GM23248 (cell line): Measurements from ENCODE around the gene OGFOD2. TPM values are rescaled to one million over a fixed set of nuclear protein-coding genes. Genes with fewer than 3 reads are reported as not detected.

Experiments used
- DNase-seq: peaks from one replicate; pipeline ENCODE4 v3.0.0-alpha.2; 2015
- H2AFZ ChIP-seq: fragments of 200-600 bp; sonication (generic); 2 replicates; pipeline ENCODE4 v1.6.1; 2016; ENCODE audit warnings: antibody characterized with exemption
- H3F3A ChIP-seq: fragments of 200-600 bp; sonication (generic); 2 replicates; pipeline ENCODE4 v1.6.1; 2016; ENCODE audit warnings: mild to moderate bottlenecking, antibody characterized with exemption, mixed run types; ENCODE audit not compliant: insufficient read depth
- H3K27ac ChIP-seq: fragments of 200-600 bp; sonication (generic); 2 replicates; pipeline ENCODE4 v1.5.1; 2016; ENCODE audit warnings: mild to moderate bottlenecking
- H3K27me3 ChIP-seq: fragments of 200-600 bp; sonication (generic); replicated peaks from 2 replicates; pipeline ENCODE4 v1.6.1; 2016; ENCODE audit warnings: mild to moderate bottlenecking; ENCODE audit not compliant: insufficient read depth
- H3K36me3 ChIP-seq: fragments of 200-600 bp; sonication (generic); 2 replicates; pipeline ENCODE4 v1.6.1; 2016; ENCODE audit warnings: low read depth, mild to moderate bottlenecking
- H3K4me1 ChIP-seq: fragments of 200-600 bp; sonication (generic); 2 replicates; pipeline ENCODE4 v1.6.1; 2016; ENCODE audit warnings: mild to moderate bottlenecking; ENCODE audit not compliant: insufficient read depth
- H3K4me2 ChIP-seq: fragments of 200-600 bp; sonication (generic); one replicate; pipeline ENCODE4 v1.6.1; 2016; ENCODE audit warnings: mild to moderate bottlenecking; ENCODE audit not compliant: unreplicated experiment
- H3K4me3 ChIP-seq: fragments of 200-600 bp; sonication (generic); 2 replicates; pipeline ENCODE4 v1.5.1; 2016; ENCODE audit warnings: mild to moderate bottlenecking
- H3K79me2 ChIP-seq: fragments of 200-600 bp; sonication (generic); 2 replicates; pipeline ENCODE4 v1.6.1; 2016; ENCODE audit warnings: mild to moderate bottlenecking; ENCODE audit not compliant: insufficient read depth
- H3K9ac ChIP-seq: fragments of 200-600 bp; sonication (generic); 2 replicates; pipeline ENCODE4 v1.6.1; 2016; ENCODE audit warnings: mild to moderate bottlenecking
- H3K9me2 ChIP-seq: fragments of 200-600 bp; sonication (generic); 2 replicates; pipeline ENCODE4 v1.6.1; 2016; ENCODE audit warnings: mixed run types, mild to moderate bottlenecking, moderate library complexity; ENCODE audit not compliant: insufficient read depth
- H3K9me3 ChIP-seq: fragments of 200-600 bp; sonication (generic); one replicate; pipeline ENCODE4 v1.6.1; 2017; ENCODE audit warnings: low read depth
- H4K20me1 ChIP-seq: fragments of 200-600 bp; sonication (generic); 2 replicates; pipeline ENCODE4 v1.6.0; 2016; ENCODE audit not compliant: insufficient read depth
- EZH2 ChIP-seq: fragments of 200-600 bp; sonication (generic); IDR thresholded peaks from 2 replicates; pipeline ENCODE4 v1.6.1; 2018; ENCODE audit warnings: antibody characterized with exemption, mild to moderate bottlenecking; ENCODE audit not compliant: insufficient read depth, poor library complexity, severe bottlenecking
- EZH2phosphoT487 ChIP-seq: fragments of 200-600 bp; sonication (generic); IDR thresholded peaks from 2 replicates; pipeline ENCODE4 v1.6.1; 2018; ENCODE audit warnings: antibody characterized with exemption, moderate library complexity, mild to moderate bottlenecking, low read depth; ENCODE audit not compliant: insufficient read depth
- WGBS, 2 experiments: methylation state at CpG; one replicate each; pipeline ENCODE4 v1.1.6; 2015 to 2017; ENCODE audit warnings: low lambda C conversion rate in 2 of 2, low coverage in 1 of 2; ENCODE audit errors: missing lambda C conversion rate in 2 of 2; 5-methylcytosine and 5-hydroxymethylcytosine counted together
- in situ Hi-C: fragments of 300-500 bp; cut with MboI; formaldehyde crosslinking; loops from 2 replicates; pipeline ENCODE4 v1.15.0; 2020
- polyA plus RNA-seq: library from polyadenylated mRNA; unstranded; fragments of >200 nt; fragmentation: Nextera tagmentation; extraction: Ambion mirVana; gene quantifications from 2 replicates; pipeline ENCODE4 v1.2.1, GENCODE V29; 2016
- total RNA-seq: library from RNA; depleted of rRNA; stranded (reverse); fragments of >200 nt; shearing (Covaris generic); gene quantifications from 2 replicates; pipeline ENCODE4 v1.2.3, GENCODE V29; 2014

The OGFOD2 gene
- total and polyA plus RNA-seq, 2 experiments from 2014 or later = 11.9 to 12.8 TPM

DNA sequence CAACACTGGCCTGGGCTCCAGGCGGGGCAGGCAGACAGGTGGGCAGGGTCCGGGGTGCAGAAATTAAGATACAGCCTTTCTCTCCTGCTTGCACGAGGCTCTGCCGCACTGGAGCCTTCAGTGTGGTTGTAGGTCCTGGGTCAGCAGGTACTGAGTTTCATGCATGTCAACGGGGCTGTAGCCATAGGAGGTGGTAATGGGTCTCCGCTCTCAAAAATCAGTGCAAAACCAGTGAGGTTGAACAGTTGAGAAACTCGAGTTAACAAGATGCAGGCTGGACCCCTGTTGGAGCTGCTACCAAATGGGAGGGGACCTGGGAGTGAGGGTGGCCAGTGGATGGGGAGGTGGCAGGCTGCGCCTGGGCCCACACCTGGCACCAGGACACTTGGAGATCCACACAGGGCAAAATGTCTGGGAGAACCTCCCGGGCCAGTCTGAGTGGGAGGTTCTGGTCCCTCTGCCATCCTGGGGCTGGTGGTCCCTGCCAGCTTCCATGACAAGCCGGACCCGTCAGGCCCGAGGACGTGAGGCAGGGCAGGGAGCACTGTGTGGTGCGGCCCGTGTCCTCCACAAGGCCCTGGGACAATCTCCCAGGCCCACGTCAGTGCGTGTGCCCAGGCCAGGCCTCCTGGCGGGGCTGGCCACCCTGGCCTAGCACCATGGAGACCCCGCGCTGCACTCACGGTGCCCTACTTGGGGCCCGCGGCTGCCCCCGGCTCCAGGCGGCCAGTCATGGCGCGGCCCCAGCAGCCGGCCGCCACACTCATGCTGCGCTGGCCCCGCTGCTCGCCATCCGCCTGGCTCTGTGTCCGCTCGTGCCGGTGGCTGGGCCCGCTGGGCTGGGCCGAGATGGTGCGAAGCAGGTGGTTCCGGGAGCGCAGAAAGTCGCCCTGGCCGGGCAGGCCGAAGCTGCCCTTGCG is 10.6 kb downstream of the OGFOD2 start:
- Histone ChIP-seq H3K4me1 (peaks cover 11% of the 10 kb centered on the region; the same call in 1 of the 2 replicates), H3F3A (no peaks in the 10 kb centered on the region), H3K9me3 (no peaks in the 10 kb centered on the region), H3K27me3 (no peaks in the 10 kb centered on the region), H3K36me3 (no peaks in the 10 kb centered on the region), H3K27ac (no peak overlapping the region), H3K4me3 (no peak overlapping the region), H3K79me2 (peaks cover 26% of the 10 kb centered on the region), H3K9me2 (no peaks in the 10 kb centered on the region), H2AFZ (no peak overlapping the region), H4K20me1 (no peaks in the 10 kb centered on the region), H3K9ac (no peak overlapping the region), H3K4me2 (no peak overlapping the region)
- no peak for DNase-seq
- 87 to 88% methylated on average over 45 of the region's 45 CpGs for WGBS, 2 experiments
- in situ Hi-C loops = no loop called here
- no peak for TF ChIP-seq EZH2
- TF ChIP-seq EZH2phosphoT487 = no peak

GRCh38 chr12:122986258-122986871 is 11.3 kb downstream of the OGFOD2 start:
- DNase-seq = no peak
- no peak overlapping the region for H3K4me3 ChIP-seq
- H4K20me1 ChIP-seq = no peaks in the 10 kb centered on the region
- H3K36me3 ChIP-seq = no peaks in the 10 kb centered on the region
- H3K9me2 ChIP-seq = no peaks in the 10 kb centered on the region
- no peaks in the 10 kb centered on the region for H3K9me3 ChIP-seq
- WGBS, 2 experiments = 93 to 97% methylated on average over 34 to 36 of the region's 40 CpGs
- peaks cover 11% of the 10 kb centered on the region; the same call in 1 of the 2 replicates for H3K4me1 ChIP-seq
- no peaks in the 10 kb centered on the region for H3F3A ChIP-seq
- H3K4me2 ChIP-seq = no peak overlapping the region
- H3K9ac ChIP-seq = no peak overlapping the region
- TF ChIP-seq EZH2phosphoT487 (no peak), EZH2 (no peak)
- no peaks in the 10 kb centered on the region for H3K27me3 ChIP-seq
- no peak overlapping the region for H2AFZ ChIP-seq
- no peak overlapping the region for H3K27ac ChIP-seq
- in situ Hi-C loops = no loop called here
- H3K79me2 ChIP-seq = peaks cover 19% of the 10 kb centered on the region

DNA sequence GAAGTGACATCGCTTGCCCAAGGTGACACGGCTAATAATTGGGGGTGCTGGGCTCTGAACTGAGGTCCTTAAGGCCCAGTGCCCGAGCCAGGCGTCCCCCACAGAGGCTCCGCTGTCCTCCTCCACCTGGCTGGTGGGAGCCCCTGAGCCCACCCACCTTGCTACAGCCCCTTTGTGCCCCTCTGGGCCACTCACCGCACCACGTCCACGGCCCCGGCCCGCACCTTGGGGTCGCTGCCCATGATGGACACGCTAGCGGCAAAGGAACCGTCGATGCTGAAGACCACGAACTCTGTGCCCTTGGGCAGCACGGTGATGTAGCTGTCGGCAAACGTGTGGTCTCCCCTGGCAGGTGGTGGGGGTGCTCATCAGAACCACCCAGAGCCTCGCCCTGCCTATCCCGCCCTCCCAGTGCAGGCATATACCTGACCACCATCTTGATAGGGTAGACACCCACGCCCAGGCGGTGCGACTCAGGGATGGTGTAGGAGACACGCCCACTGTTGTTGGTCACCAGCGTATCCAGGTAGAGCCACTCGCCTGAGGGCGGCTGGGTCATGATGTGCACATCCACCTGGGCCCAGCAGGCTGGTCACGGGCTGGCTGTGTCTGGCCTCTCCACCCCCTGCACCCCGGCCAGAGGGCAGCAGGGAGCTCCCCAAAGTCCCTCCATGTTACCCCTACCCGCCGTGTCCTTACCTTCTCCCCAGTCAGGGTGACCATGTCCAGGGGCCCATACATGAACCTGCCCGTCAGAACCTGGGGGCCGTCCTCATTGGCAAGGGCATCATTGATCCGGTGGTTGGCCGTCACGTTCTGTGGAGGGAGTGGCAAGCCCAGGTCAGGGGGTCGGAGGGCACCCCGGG is 12.3 kb downstream of the OGFOD2 start:
- H3K4me3 ChIP-seq = no peak overlapping the region
- in situ Hi-C loops = no loop called here
- WGBS, 2 experiments = 91 to 92% methylated on average over 34 to 39 of the region's 39 CpGs
- peaks cover 10% of the 10 kb centered on the region for H3K79me2 ChIP-seq
- H3K36me3 ChIP-seq = no peaks in the 10 kb centered on the region
- H2AFZ ChIP-seq = no peak overlapping the region
- no peak overlapping the region for H3K27ac ChIP-seq
- H3K4me2 ChIP-seq = no peak overlapping the region
- no peak overlapping the region for H3K9ac ChIP-seq
- no peaks in the 10 kb centered on the region for H3K9me3 ChIP-seq
- H4K20me1 ChIP-seq = no peaks in the 10 kb centered on the region
- DNase-seq = no peak
- H3K9me2 ChIP-seq = no peaks in the 10 kb centered on the region
- H3K27me3 ChIP-seq = no peaks in the 10 kb centered on the region
- peaks cover 3% of the 10 kb centered on the region; the same call in 1 of the 2 replicates for H3K4me1 ChIP-seq
- TF ChIP-seq EZH2 (no peak), EZH2phosphoT487 (no peak)
- H3F3A ChIP-seq = no peaks in the 10 kb centered on the region

DNA sequence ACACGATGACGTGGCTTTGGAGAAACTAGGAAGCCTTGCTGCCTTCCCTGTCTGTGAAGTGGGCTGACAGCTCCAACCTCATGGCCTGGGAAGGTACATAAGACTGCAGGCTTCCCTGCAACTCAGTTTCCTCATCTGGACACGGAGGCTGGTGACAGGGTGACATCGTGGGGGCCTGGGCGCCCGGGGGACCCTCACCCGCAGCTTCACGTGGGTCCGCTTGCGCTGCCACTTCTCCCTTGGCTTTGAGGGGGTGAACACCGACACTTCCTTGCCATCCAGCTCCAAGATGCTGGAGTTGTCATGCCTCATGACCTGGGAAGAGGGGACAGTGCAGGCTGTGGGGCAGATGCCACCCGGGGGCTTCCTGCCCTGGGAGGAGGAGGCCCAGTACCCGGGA is 13.0 kb downstream of the OGFOD2 start:
- Histone ChIP-seq H3F3A (no peaks in the 10 kb centered on the region), H2AFZ (no peak overlapping the region), H3K79me2 (peaks cover 2% of the 10 kb centered on the region; the same call in 1 of the 2 replicates), H3K4me2 (no peak overlapping the region), H3K4me3 (no peak overlapping the region), H3K27ac (no peak overlapping the region), H3K9me3 (no peaks in the 10 kb centered on the region), H3K27me3 (no peaks in the 10 kb centered on the region), H3K4me1 (no peaks in the 10 kb centered on the region), H3K36me3 (no peaks in the 10 kb centered on the region), H4K20me1 (no peaks in the 10 kb centered on the region), H3K9ac (no peak overlapping the region), H3K9me2 (no peaks in the 10 kb centered on the region)
- TF ChIP-seq EZH2phosphoT487 = no peak
- no peak for TF ChIP-seq EZH2
- WGBS, 2 experiments = 85 to 89% methylated on average over 13 of the region's 13 CpGs
- in situ Hi-C loops = no loop called here
- DNase-seq = no peak
